Measurements from ENCODE around the gene PRKCA. TPM values are rescaled to one million over a fixed set of nuclear protein-coding genes. Genes with fewer than 3 reads are reported as not detected.
A peak's percentile ranks its signal among the peaks of the same experiment; 100 is the strongest.
"Not testable (repeated sequence)": the region's sequence is repeated elsewhere in the genome, so short reads cannot be mapped to it uniquely, and the experiment has no call there.

Gene PRKCA
- total RNA-seq, 2 experiments from 2014 or later = 78.4 to 79.7 TPM

GRCh38 chr17:66347661-66348514 lies 45.5 kb downstream of the PRKCA start:
- no peak overlapping the region for H3K4me3 Mint-ChIP-seq
- no peaks in the 10 kb centered on the region for H3K9me3 Mint-ChIP-seq
- intact Hi-C loops (cut with micrococcal nuclease) = loop anchor here (1.0 to 2.0 kb wide), 3 partner anchors 17 to 42 kb away; no protein-coding TSS in a partner anchor
- peak; percentile 57 for DNase-seq
- H3K27me3 Mint-ChIP-seq (ENCODE audit: low read depth) = no peaks in the 10 kb centered on the region
- CTCF ChIA-PET = interaction anchor here (1.2 to 1.3 kb wide), 2 partner anchors 9 to 10 kb away, joined by 3 to 4 read pairs; no protein-coding TSS in a partner anchor
- peaks cover 2% of the 10 kb centered on the region for H3K36me3 Mint-ChIP-seq (ENCODE audit: low read depth)
- H3K27ac Mint-ChIP-seq = no peak overlapping the region
- H3K4me1 Mint-ChIP-seq (ENCODE audit: low read depth) = peaks cover 73% of the 10 kb centered on the region

- Mint-ChIP-seq H3K36me3 (ENCODE audit: low read depth) (peaks cover 2% of the 10 kb centered on the region), H3K4me3 (no peak overlapping the region), H3K9me3 (no peaks in the 10 kb centered on the region), H3K27me3 (ENCODE audit: low read depth) (no peaks in the 10 kb centered on the region), H3K4me1 (ENCODE audit: low read depth) (peaks cover 73% of the 10 kb centered on the region), H3K27ac (peak overlapping the region; percentile 47)
- CTCF ChIA-PET = interaction anchor here (1.3 kb wide), 1 partner anchor 11 kb away, joined by 4 read pairs; no protein-coding TSS in a partner anchor
- DNase-seq = peak; percentile 62
- intact Hi-C loops (cut with micrococcal nuclease) = loop anchor here (1.0 to 2.0 kb wide), 2 partner anchors 16 to 38 kb away; no protein-coding TSS in a partner anchor
These were observed 46.3 kb downstream of the PRKCA start for GRCh38 chr17:66348584-66349165.

GRCh38 chr17:66349521-66350254 lies 47.3 kb downstream of the PRKCA start:
- Mint-ChIP-seq H3K27ac (no peak overlapping the region), H3K9me3 (no peaks in the 10 kb centered on the region), H3K4me3 (no peak overlapping the region), H3K27me3 (ENCODE audit: low read depth) (no peaks in the 10 kb centered on the region), H3K36me3 (ENCODE audit: low read depth) (peaks cover 2% of the 10 kb centered on the region), H3K4me1 (ENCODE audit: low read depth) (peaks cover 80% of the 10 kb centered on the region)
- CTCF ChIA-PET = interaction anchor here (1.3 kb wide), 1 partner anchor 12 kb away, joined by 4 read pairs; no protein-coding TSS in a partner anchor
- DNase-seq = no peak
- intact Hi-C loops (cut with micrococcal nuclease) = loop anchor here (2.0 kb wide), 1 partner anchor 15 kb away; no protein-coding TSS in a partner anchor

GRCh38 chr17:66350576-66350975 lies 48.2 kb downstream of the PRKCA start:
- not testable (repeated sequence) for H3K27ac Mint-ChIP-seq, H3K9me3 Mint-ChIP-seq
- H3K4me1 Mint-ChIP-seq (ENCODE audit: low read depth) = peaks cover 80% of the 10 kb centered on the region

GRCh38 chr17:66351033-66351432 lies 48.6 kb downstream of the PRKCA start:
- no peak for DNase-seq
- no peak overlapping the region for H3K27ac Mint-ChIP-seq
- intact Hi-C loops (cut with micrococcal nuclease) = no loop called here
- no peak overlapping the region for H3K4me3 Mint-ChIP-seq
- CTCF ChIA-PET = no interaction called here
- H3K36me3 Mint-ChIP-seq (ENCODE audit: low read depth) = peaks cover 2% of the 10 kb centered on the region
- no peaks in the 10 kb centered on the region for H3K27me3 Mint-ChIP-seq (ENCODE audit: low read depth)
- no peaks in the 10 kb centered on the region for H3K9me3 Mint-ChIP-seq
- H3K4me1 Mint-ChIP-seq (ENCODE audit: low read depth) = peaks cover 80% of the 10 kb centered on the region

More at GRCh38 chr17:66350576-66350975, 48.2 kb downstream of the PRKCA start:
- H3K36me3 Mint-ChIP-seq (ENCODE audit: low read depth); intact Hi-C loops (cut with micrococcal nuclease); H3K4me3 Mint-ChIP-seq; H3K27me3 Mint-ChIP-seq (ENCODE audit: low read depth); DNase-seq; CTCF ChIA-PET: not testable (repeated sequence)

- Mint-ChIP-seq H3K36me3 (ENCODE audit: low read depth) (peaks cover 2% of the 10 kb centered on the region), H3K4me1 (ENCODE audit: low read depth) (peaks cover 83% of the 10 kb centered on the region), H3K27ac (no peak overlapping the region), H3K27me3 (ENCODE audit: low read depth) (no peaks in the 10 kb centered on the region), H3K9me3 (no peaks in the 10 kb centered on the region), H3K4me3 (no peak overlapping the region)
- CTCF ChIA-PET = interaction anchor here (0.6 to 1.0 kb wide), 2 partner anchors 151 to 1287 kb away, joined by 3 read pairs; no protein-coding TSS in a partner anchor
- intact Hi-C loops (cut with micrococcal nuclease) = no loop called here
- no peak for DNase-seq
These were observed 49.3 kb downstream of the PRKCA start for GRCh38 chr17:66351701-66352100.

GRCh38 chr17:66353937-66354401 lies 51.6 kb downstream of the PRKCA start:
- intact Hi-C loops (cut with micrococcal nuclease) = no loop called here
- no peaks in the 10 kb centered on the region for H3K9me3 Mint-ChIP-seq
- no peak overlapping the region for H3K27ac Mint-ChIP-seq
- H3K4me3 Mint-ChIP-seq = no peak overlapping the region
- no peak for DNase-seq
- no peaks in the 10 kb centered on the region for H3K27me3 Mint-ChIP-seq (ENCODE audit: low read depth)
- CTCF ChIA-PET = interaction anchor here (0.8 kb wide), 1 partner anchor 22 kb away, joined by 4 read pairs; no protein-coding TSS in a partner anchor
- peaks cover 2% of the 10 kb centered on the region for H3K36me3 Mint-ChIP-seq (ENCODE audit: low read depth)
- peaks cover 83% of the 10 kb centered on the region for H3K4me1 Mint-ChIP-seq (ENCODE audit: low read depth)

GRCh38 chr17:66354472-66354871 lies 52.1 kb downstream of the PRKCA start:
- H3K4me1 Mint-ChIP-seq (ENCODE audit: low read depth) = peaks cover 79% of the 10 kb centered on the region
- H3K4me3 Mint-ChIP-seq = no peak overlapping the region
- no peak overlapping the region for H3K27ac Mint-ChIP-seq
- CTCF ChIA-PET = interaction anchor here (0.8 kb wide), 1 partner anchor 23 kb away, joined by 4 read pairs; no protein-coding TSS in a partner anchor
- no peaks in the 10 kb centered on the region for H3K9me3 Mint-ChIP-seq
- no peaks in the 10 kb centered on the region for H3K27me3 Mint-ChIP-seq (ENCODE audit: low read depth)
- intact Hi-C loops (cut with micrococcal nuclease) = no loop called here
- DNase-seq = no peak
- peaks cover 2% of the 10 kb centered on the region for H3K36me3 Mint-ChIP-seq (ENCODE audit: low read depth)

- no peak overlapping the region for H3K4me3 Mint-ChIP-seq
- no peak overlapping the region for H3K27ac Mint-ChIP-seq
- H3K4me1 Mint-ChIP-seq (ENCODE audit: low read depth) = peaks cover 76% of the 10 kb centered on the region
- DNase-seq = no peak
- CTCF ChIA-PET = interaction anchor here (0.8 kb wide), 1 partner anchor 23 kb away, joined by 4 read pairs; no protein-coding TSS in a partner anchor
- no peaks in the 10 kb centered on the region for H3K27me3 Mint-ChIP-seq (ENCODE audit: low read depth)
- H3K36me3 Mint-ChIP-seq (ENCODE audit: low read depth) = peaks cover 2% of the 10 kb centered on the region
- H3K9me3 Mint-ChIP-seq = no peaks in the 10 kb centered on the region
- intact Hi-C loops (cut with micrococcal nuclease) = no loop called here
These were observed 52.6 kb downstream of the PRKCA start for GRCh38 chr17:66354981-66355380.

- CTCF ChIA-PET = no interaction called here
- H3K27ac Mint-ChIP-seq = no peak overlapping the region
- peaks cover 77% of the 10 kb centered on the region for H3K4me1 Mint-ChIP-seq (ENCODE audit: low read depth)
- H3K27me3 Mint-ChIP-seq (ENCODE audit: low read depth) = no peaks in the 10 kb centered on the region
- intact Hi-C loops (cut with micrococcal nuclease) = no loop called here
- H3K36me3 Mint-ChIP-seq (ENCODE audit: low read depth) = peaks cover 2% of the 10 kb centered on the region
- no peak for DNase-seq
- no peak overlapping the region for H3K4me3 Mint-ChIP-seq
- H3K9me3 Mint-ChIP-seq = no peaks in the 10 kb centered on the region
These were observed 53.1 kb downstream of the PRKCA start for GRCh38 chr17:66355510-66355909.

- H3K36me3 Mint-ChIP-seq (ENCODE audit: low read depth) = peaks cover 4% of the 10 kb centered on the region
These were observed 54.6 kb downstream of the PRKCA start for GRCh38 chr17:66357037-66357436.

More at GRCh38 chr17:66357037-66357436, 54.6 kb downstream of the PRKCA start:
- CTCF ChIA-PET = interaction anchor here (1.0 to 1.2 kb wide), 2 partner anchors 13 to 17 kb away, joined by 3 read pairs; no protein-coding TSS in a partner anchor
- H3K27me3 Mint-ChIP-seq (ENCODE audit: low read depth) = no peaks in the 10 kb centered on the region
- peak; percentile 34 for DNase-seq
- H3K4me3 Mint-ChIP-seq = no peak overlapping the region
- intact Hi-C loops (cut with micrococcal nuclease) = no loop called here
- H3K27ac Mint-ChIP-seq = no peak overlapping the region
- no peaks in the 10 kb centered on the region for H3K9me3 Mint-ChIP-seq
- peaks cover 77% of the 10 kb centered on the region for H3K4me1 Mint-ChIP-seq (ENCODE audit: low read depth)

All from activated naive CD4-positive, alpha-beta T cell treated with anti-CD3 and anti-CD28 coated beads for 36 hours (primary cell).